ENCODE results near the gene RGS7.

DNA sequence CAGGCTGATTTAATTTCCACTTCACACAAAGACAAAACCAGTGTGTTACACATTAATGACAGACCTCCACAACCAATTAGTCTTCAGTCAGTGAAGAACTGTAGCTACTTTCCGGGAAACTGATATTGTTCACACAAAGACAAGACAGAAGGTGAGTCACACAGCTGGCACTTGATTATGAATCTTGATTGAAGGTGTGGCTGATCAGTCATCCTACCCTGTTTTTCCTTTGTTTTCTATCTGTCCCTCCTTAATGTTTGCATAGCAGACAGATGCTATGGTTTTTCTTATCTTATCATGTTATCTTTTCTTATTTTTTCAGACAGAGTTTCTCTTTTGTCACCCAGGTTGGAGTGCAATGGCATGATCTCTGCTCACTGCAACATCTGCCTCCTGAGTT is 560.0 kb downstream of the RGS7 start:
- TF ChIP-seq, protein P1, sequence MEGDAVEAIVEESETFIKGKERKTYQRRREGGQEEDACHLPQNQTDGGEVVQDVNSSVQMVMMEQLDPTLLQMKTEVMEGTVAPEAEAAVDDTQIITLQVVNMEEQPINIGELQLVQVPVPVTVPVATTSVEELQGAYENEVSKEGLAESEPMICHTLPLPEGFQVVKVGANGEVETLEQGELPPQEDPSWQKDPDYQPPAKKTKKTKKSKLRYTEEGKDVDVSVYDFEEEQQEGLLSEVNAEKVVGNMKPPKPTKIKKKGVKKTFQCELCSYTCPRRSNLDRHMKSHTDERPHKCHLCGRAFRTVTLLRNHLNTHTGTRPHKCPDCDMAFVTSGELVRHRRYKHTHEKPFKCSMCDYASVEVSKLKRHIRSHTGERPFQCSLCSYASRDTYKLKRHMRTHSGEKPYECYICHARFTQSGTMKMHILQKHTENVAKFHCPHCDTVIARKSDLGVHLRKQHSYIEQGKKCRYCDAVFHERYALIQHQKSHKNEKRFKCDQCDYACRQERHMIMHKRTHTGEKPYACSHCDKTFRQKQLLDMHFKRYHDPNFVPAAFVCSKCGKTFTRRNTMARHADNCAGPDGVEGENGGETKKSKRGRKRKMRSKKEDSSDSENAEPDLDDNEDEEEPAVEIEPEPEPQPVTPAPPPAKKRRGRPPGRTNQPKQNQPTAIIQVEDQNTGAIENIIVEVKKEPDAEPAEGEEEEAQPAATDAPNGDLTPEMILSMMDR (IDR thresholded peaks at IDR 0.05; ENCODE audit: low read depth, low read length) = no peak
- no peak for TF ChIP-seq EZH2phosphoT487 (IDR thresholded peaks at IDR 0.05; ENCODE audit: low read depth)

Data from OCI-LY3 (cell line).